Suppressor macrophage treated with lipopolysaccharide for 4 hours (primary cell): ENCODE results near the gene CBLN3.

Source experiments
- DNase-seq: peaks from one replicate; pipeline ENCODE4 v3.0.0-alpha.2; 2020

The CBLN3 gene

DNA sequence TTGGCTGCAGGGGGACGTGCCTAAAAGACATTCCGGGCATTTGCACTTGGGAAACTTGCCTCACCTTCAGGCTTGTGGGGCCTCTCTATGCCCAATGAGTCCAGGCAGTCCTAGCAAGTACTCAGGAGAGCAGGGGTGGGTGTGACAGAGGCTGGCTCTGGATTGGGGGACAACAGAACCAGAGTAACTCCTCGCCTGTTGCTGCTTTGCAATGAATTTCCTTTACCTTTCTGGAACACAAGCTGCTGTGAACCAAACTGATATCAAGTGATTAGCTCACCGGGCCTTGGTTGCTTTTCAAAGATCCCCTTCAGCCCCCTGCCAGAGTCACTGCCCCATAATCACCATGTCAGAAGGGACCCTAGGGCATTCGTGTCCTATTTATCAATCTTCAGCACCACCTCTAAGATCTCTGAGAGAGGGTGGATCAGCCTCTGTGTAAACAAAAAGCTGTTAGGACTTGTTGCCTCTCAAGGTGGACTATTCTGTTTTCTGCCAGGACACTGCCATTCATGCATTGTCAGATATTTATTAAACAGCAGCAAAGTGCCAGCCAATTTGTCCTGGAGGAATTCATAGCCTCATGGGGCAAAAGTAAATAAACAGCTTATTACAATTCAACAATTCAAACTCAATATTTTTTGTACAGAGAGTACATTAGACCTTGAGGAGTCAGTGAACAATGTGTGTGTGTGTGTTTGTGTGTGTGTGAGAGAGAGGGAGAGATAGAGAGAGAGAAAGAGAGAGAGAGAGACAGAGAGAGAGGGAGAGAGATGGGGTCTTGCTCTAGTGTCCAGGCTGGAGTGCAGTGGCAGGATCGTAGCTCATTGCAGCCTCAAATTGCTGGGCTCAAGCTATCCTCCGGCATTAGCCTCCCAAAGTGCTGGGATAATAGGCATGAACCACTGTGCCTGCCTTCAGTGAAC is 50.2 kb downstream of the CBLN3 start:
- no peak for DNase-seq

DNA sequence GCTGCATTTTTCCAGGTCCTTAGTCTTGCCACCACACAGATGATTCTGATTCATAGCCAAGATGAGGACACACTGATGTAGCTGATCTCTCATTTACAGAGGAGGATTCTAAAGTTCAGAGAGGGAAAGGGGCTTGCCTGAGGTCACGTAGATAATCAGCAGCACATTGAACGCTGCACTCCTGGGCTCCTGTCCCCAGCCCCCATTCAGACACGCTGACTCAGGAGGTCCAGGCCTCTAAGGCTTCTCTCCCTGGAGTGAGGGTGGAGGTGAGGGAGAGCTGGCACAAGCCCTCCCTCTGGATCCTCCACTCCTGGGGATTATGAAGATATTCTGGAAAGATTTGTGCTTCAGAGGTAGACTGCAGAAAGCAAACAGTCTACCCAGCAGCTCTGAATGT is 51.1 kb downstream of the CBLN3 start:
- DNase-seq = no peak

GRCh38 chr14:24377657-24378056 is 51.8 kb downstream of the CBLN3 start:
- no peak for DNase-seq

- DNase-seq = no peak
These were observed 52.3 kb downstream of the CBLN3 start for GRCh38 chr14:24377126-24377525.
